KG1 (cell line): Measurements from ENCODE around the gene EDDM13.
"Not testable (repeated sequence)": the region's sequence is repeated elsewhere in the genome, so short reads cannot be mapped to it uniquely, and the experiment has no call there.

Source experiments
- DNase-seq: peaks from one replicate; lab custom pipeline; 2025; lab: John Stamatoyannopoulos, UW

EDDM13 gene, protein sequence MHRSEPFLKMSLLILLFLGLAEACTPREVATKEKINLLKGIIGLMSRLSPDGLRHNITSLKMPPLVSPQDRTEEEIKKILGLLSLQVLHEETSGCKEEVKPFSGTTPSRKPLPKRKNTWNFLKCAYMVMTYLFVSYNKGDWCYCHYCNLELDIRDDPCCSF

DNA sequence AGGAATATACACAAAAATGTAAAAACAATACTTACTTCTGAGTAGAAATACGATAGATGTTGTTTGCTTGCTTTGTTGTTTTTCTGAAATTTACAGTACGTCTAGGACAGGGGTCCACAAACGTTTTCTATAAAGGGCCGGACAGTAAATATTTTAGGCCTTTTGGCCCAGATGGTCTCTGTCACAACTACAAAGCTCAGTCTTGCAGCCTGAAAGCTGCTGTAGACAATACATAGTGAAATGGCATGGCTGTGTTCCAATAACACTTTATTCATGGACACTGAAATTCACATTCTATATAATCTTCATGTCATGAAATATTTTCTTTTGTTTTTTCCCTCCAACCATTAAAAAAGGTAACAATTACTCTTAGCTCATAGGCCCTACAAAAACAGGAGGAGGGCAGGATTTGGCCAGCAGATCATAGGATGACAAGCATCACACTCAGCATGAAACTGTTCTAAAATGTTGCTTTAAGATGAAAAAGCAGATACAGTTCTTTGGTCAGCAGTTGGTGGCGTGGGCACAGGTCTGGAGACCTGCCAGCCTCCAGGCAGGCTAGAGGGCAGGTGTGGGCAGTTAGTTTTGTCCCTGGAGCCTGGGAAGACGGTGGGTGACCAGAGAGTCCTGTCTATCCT lies at the start of gene EDDM13:
TSS of gene EDDM13 (plus strand) at position 588 of the 638 bp plus-strand sequence. CDS start 87 bp downstream, outside the sequence.
- no peak for DNase-seq

DNA sequence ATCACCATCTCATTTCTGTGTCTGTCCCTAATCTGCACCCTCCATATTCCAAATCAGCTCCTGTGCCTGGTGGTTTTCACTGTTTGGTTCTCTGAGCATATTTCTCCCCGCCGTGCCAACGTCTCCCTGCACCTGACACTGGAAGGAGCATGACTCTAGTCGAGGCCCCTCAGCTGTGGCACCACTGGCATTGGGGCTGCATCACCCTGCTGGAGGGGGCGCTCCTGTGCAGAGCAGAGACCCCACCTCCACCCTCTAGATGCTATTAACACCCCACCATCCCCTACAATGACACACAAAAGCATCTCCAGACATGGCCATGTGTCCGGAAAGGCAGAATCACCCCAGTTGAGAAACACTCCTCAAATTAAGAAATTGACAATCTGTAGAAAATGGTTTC lies 49.6 kb upstream of the EDDM13 start:
- DNase-seq: no peak

DNA sequence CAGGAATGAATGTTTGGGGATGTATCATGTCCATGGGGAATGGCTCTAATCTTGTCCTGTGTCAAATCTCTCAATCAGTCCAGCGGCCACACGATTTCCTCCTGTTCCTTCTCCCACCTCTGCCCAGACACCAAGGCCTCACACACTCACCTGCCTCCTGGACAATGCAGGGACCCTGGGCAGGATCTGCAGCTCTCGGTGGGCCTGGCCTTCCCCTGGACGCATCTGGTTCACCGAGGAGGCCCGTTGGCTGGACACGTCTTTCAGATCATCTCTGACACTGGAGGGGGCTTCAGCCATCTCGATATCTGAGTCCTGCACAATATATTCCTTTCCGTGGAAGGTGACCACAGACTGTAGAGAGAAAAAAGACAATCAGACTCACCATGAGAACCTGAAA lies 49.1 kb upstream of the EDDM13 start:
- DNase-seq: no peak

DNA sequence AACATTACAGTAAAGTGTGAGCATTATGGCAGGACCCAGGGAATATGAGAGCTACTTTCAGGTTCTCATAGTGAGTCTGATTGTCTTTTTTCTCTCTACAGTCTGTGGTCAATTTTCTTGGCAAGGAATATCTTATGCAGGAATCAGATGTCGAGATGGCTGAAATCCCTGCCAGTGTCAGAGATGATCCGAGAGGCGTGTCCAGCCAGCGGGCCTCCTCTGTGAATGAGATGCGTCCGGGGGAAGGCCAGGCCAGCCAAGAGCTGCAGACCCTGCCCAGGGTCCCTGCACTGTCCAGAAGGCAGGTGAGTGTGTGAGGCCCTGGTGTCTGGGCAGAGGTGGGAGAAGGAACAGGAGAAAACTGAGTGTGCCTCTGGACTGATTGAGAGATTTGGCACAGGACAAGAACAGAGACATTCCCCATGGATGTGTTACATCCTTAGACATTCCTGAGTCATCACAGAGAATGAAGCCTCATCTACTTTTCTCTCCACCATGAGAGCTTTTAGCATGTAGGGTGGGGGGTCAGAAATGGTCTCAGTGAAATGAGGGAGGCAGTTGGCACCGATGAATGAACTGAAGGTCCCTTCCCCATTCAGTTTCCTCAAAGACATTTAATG lies 27.3 kb upstream of the EDDM13 start:
- no peak for DNase-seq

DNA sequence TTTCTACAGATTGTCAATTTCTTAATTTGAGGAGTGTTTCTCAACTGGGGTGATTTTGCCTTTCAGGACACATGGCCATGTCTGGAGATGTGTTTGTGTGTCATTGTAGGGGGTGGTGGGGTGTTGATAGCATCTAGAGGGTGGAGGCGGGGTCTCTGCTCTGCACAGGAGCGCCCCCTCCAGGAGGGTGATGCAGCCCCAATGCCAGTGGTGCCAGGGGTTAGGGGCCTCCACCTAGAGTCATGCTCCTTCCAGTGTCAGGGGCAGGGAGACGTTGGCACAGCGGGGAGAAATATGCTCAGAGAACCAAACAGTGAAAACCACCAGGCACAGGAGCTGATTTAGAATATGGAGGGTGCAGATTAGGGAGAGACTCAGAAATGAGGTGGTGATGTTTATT lies 26.8 kb upstream of the EDDM13 start:
- not testable (repeated sequence) for DNase-seq

DNA sequence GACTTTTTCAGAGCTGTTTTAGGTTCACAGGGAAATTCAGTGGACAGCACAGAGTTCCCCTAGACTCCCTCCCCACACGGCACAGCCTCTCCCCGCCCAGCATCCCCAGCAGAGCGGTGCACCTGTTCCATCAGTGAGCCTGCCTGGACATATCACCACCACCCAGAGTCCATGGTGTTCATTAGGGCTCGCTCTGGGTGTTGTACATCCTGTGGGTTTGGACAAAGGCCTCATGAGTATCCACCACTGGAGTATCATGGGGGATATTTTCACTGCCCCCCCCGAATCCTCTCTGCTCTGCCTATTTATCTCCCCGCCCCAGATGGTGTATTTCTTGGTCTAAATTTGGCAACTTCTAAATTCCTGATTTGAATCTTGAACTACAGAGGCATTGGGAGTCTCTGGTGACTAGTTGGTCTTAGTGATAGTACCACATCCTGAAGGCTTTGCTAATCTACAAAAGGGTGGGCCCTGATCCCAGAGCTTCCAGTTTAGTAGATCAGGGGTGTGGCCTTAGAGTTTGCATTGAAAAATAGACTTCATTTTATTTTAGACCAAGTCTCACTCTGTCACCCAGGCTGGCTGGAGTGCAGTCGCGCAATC lies 23.7 kb upstream of the EDDM13 start:
- not testable (repeated sequence) for DNase-seq

DNA sequence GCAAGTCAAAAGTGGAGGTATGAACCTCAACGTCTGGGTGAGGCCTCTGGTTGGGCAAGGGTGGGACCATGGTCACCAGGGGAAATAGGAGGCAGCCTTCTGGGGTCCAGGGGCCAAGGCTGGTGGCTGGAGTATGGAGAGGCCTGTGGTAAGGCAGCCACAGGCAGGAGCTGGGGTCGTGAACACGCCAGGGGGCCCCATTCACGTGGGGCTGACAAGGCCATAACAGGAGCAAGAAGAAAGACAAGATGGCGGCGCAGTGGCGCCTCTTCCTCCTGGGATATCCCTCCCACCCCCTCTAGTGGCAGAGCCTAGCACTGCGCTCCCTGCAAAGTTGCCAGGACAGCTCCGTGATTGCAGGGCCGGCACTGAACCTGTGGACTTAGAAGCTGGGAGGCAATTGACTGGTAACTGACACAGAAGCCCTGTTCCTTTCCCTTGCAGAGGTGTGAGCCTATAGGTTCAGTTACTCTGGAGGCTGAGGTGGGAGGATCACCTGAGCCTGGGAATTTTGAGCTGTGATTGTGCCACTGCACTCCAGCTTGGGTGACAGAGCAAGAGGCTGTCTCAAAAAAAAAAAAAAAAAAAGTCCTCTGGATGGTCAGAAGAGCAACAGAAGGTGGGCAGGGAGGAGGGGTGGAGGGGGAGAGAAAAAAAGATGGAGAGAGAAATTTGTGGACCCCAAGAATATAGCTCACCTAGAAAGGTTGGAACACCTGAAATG lies 19.7 kb upstream of the EDDM13 start:
- peak; percentile 35 for DNase-seq

DNA sequence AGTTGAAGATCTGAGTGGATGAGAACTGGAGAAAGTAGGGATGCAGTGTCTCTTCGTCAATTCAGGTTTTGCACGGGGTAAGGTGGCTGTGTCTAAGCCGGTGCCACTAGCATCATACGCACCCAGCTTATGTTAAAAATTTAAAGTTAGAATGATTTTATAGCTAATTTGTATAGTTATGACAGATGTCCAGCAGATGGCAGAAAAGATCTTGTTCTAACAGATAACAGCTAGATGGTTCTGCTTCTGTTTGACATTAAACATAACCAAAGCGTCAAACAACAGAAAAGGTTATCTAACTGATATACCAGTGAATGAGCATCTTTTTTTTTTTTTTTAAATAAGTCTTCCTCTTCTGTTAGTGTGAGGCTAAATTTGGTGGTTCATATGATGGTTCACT lies 18.8 kb upstream of the EDDM13 start:
- DNase-seq: peak; percentile 61

DNA sequence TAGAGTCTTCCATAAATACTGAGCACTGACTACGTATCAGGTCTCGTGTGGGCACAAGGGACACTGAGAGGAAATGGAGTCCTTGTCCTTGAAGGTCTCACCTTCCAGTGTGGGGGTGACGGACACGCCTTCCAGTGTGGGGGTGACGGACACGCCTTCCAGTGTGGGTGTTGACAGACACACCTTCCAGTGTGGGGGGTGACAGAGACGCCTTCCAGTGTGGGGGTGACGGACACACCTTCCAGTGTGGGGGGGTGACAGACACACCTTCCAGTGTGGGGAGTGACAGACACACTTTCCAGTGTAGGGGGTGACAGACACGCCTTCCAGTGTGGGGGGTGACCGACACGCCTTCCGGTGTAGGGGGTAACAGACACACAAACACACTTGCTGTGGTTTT lies 14.3 kb upstream of the EDDM13 start:
- no peak for DNase-seq

DNA sequence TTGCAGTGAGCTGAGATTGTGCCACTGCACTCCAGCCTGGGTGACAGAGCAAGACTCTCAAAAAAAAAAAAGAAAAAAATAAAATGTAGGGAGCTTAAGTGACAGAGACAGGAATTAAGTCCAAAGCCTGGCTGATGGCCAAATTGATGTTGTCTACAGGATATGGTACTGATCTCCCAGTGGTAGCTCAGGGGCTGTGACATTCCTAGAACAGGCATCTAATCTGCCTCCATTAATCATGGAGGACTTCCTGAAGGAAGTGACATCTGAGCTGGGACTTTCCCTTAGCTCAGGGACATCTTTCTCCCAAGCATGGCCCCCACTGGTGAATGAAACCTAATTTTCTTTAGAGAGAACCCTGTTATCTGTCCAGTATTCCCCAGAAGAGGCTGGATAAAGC lies 11.4 kb upstream of the EDDM13 start:
- no peak for DNase-seq

DNA sequence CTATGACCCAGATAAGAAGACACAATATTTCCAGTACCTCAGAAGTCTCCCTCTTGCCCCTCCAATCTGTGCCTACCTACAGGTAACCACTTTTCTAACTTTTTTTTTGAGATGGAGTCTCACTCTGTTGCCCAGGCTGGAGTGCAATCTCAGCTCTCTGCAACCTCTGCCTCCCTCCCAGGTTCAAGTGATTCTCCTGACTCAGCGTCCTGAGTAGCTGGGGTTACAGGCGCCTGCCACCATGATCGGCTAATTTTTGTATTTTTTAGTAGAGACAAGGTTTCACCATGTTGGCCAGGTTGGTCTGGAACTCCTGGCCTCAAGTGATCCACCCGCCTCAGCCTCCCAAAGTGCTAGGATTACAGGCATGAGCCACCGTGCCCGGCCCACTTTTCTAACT lies 10.6 kb upstream of the EDDM13 start:
- DNase-seq: not testable (repeated sequence)

DNA sequence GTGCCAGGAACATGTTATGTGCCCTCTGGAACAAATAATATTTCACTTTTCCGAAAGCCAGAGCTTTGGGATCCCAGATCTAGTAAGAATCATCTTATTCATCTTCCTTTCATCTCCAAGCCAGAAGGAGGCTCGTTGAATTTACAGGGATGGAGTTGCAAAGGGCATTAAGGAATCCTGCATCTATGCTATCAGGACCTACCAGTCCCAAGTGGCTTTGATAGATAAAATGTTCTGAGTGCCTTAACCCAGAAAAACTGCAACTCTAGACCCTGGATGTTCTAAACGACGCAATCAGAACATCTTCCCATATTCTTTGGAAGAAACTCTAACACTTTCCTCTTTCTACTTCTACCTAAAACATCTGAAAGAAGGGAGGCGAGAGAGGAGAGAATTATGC lies 9.2 kb upstream of the EDDM13 start:
- DNase-seq: no peak

DNA sequence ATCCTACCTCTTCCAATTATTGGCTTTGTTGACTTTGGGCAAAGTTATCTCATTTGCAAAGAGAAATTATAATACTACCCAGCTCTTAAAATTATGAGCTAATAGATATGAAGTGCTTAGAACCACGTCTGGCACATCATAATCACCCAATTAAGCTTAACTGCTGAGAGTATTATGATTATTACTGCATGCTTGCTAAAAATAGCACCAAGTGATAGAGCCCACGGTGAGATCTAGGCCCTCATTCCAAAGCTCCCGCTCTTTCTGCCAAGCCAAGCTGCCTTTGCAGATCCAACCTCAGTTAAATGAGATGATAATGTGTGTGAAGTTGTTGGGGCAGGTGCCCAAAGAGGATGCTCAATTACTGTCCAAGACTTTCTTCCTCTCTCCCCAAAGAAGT lies 6.5 kb upstream of the EDDM13 start:
- no peak for DNase-seq

DNA sequence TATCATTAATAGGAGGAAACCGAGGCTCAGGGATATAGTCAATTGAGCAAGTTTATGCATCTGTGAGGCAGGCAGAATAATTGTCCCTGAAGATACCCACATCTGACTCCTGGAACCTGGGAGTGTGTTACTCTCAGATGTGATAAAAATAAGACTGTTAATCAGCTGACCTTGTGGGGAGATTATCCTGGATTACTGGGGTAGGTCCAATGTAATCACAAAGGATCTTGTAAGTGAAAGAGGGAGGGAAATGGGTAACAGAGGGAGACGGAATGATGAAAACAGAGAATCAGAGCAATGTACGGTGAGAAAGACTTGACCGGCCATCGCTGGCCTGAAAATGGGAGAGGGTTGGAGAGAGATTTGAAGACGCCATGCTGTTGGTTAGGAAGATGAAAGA lies 3.2 kb upstream of the EDDM13 start:
- no peak for DNase-seq

DNA sequence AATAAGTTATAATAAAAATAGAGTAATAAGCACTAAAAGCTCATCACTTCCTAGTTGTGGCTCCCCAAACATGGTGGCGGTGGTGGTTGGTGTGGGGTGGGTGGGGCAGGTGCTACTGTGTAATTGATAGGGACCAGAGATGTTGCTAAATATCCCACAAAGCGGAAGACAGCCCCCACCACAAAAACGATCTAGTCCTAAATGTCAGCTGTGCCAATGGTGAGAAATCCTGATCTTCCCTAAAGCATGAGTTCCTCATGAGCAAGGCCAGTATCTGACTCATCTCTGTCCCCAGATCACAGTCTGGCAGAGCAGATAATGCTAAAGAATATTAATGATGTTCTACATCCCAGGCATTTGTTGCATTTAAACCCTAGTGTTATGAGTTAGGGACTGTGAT lies 1.9 kb upstream of the EDDM13 start:
- DNase-seq: no peak

DNA sequence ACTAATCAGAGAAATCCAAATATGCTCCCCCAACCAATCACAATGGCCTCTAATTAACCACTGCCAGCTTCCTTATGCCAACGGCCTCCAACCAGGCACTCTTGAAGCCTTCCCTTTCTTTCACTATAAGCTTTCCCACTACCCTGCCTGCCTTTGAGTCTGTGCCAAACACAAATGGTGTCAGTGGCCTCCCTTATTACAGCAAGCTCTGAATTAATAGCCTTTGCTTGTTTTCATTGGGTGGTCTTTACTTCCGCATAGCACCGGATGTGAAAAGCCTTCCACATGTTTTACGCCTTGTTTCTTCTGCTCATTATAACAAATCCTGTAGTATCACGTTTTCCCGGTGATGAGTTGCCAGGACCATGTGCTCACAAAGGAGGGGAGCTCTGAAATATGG lies 1.4 kb upstream of the EDDM13 start:
- DNase-seq: no peak

DNA sequence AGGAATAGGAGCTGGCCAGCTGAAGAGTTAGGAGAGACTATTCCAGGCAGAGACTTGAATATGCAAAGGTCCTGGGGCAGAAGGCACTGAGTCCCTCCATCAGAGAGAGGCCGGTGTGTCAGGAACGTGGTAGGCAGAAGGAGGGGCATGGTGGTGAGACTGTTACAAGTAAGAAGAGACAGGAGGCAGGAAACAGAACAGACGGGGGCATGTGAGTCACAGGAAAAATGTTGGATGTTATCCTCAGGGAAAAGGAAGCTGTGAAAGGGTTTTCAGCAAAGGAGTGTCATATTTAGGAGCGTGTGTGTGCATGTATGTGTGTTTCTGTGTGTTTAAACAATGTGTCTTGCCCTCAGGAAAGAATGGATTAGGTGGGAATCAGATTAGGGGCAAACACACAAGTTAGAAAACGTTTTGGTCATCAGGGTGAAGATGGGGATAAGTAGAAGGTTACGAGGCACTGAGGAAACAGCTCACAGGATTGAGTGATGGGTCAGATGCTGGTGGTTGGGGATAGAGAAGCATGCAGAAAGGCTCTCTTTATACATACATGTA lies 1.1 kb downstream of the EDDM13 start:
- DNase-seq: no peak

DNA sequence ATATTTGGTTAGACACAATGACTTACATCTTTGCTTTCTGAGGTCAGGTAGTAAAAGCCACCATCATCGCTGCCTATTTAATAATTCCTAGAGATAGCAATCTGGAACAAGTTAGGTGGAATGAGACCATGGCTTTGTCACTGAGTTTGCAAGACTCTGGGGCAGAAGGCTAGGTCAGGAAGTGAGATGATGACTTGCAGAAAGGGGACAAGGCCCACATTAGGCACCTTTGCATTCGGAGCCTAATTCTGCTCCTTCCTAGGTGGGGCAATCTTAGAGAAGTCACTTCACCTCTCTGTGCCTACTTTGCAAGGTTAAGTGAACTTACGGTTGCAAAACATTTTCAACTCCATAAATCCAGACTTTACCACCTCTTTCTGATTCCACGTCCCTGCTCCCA lies 10.3 kb downstream of the EDDM13 start:
- DNase-seq: no peak

DNA sequence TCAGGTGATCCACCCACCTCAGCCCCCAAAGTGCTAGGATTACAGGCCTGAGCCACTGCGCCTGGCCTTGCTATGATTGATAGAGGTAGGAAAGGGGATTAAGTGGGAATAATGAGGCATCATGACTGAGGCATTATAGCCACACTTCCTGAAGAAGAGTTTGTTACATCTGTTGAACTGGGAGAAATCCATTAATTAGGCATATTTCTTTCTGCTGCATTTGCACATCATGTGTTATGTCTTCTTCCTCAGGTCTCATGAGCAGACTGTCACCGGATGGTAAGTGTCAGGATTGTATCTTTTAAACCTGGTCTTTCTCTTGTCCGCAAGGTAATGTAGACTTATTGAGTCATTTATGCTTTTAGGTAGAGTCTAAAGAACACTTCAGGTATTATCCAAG lies 12.2 kb downstream of the EDDM13 start:
- no peak for DNase-seq

DNA sequence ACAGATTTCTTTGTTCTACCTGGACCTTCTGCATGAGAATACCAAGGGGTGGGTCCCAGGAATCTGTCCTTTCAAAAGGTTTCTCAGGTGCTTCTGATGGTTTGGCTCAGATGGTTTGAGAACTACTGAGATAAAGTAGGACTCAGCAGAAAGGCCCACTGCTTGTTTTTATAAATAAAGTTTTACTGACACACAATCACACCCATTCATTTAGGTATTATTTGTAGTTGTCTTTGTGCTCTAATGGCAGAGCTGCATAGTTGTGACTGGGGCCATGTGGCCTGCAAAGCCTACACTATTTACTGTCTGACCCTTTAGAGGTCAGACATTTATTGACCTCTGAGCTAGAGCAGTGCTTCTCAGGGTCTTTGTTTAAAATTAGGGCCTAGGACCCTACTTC lies 17.6 kb downstream of the EDDM13 start:
- no peak for DNase-seq

DNA sequence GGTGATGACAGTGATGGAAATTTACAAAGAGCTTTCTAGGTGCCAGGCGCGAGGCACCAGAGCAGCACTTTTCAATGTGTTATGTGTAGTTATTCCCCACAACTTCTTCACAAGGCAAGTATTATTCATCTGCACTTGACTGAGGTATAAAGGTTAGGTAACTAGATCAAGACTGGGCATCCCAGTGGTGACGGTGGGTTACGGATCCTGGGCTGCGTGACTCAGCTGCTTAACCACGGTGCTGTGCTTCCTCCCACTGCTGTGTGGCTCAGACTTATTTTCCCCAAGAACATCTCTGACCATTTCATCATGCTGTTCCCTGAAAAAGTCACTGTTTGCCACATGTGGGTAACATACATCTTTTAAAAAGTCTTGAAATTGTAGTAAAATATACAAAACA lies 19.3 kb downstream of the EDDM13 start:
- DNase-seq: no peak

DNA sequence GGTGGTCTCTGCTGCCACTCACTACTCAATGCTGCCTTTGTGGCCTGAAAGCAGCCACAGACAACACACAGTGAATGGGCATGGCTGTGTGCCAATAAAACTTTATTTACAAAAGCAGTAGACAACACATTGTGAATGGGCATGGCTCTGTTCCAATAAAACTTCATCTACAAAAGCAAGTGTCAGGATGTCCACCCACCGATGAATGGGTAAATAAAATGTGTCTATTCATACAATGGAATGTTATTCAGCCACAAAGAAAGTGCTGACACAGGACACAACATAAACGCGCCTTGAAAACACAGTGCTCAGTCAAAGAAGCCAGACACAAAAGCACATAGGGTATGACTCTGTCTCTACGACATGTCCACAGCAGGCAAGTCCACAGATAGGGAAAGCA lies 22.0 kb downstream of the EDDM13 start:
- DNase-seq: no peak
